GM12878 (cell line): ENCODE measurements around the gene SKP2. TPM values are rescaled to one million over a fixed set of nuclear protein-coding genes. Genes with fewer than 3 reads are reported as not detected.

Source experiments
- ATAC-seq: fragments of 200-7000 bp; cut with Tn5 transposase; 3 replicates; pipeline ENCODE4 v1.9.1; 2020; ENCODE audit warnings: mild to moderate bottlenecking, moderate library complexity
- BruUV-seq: library from RNA; stranded (reverse); fragments of 400-500 nt; replicated peaks from 2 replicates; lab custom pipeline; 2021; lab: Mats Ljungman, UMichigan
- CTCF ChIA-PET: fragments of 300-600 bp; sonication (Branson Sonifier 250); formaldehyde crosslinking; extraction: SDS; loops from one replicate; lab custom pipeline; 2021; ENCODE audit warnings: inconsistent platforms; lab: Yijun Ruan, JAX
- POLR2A ChIA-PET: fragments of 350-600 bp; formaldehyde crosslinking; extraction: SDS; loops from one replicate; lab custom pipeline; 2021; ENCODE audit warnings: inconsistent platforms; lab: Charles Lee
- RAD21 ChIA-PET: fragments of 300-600 bp; sonication (Branson Sonifier 250); formaldehyde crosslinking; loops from one replicate; lab custom pipeline; 2023; ENCODE audit warnings: antibody characterized with exemption; ENCODE audit not compliant: unreplicated experiment; lab: Charles Lee
- SMC1A ChIA-PET: fragments of 300-600 bp; sonication (Branson Sonifier 250); formaldehyde crosslinking; loops from one replicate; lab custom pipeline; 2023; ENCODE audit not compliant: unreplicated experiment, uncharacterized antibody; lab: Charles Lee
- DNase-seq: peaks from one replicate; pipeline ENCODE4 v3.0.0-alpha.2; 2011; ENCODE audit warnings: low read depth, low spot score
- FAIRE-seq: peaks from 3 replicates; lab custom pipeline; 2011; peaks lifted over from hg19 to GRCh38; lab: Jason Lieb, UNC
- H2AFZ ChIP-seq: 2 replicates; pipeline ENCODE4 v1.6.0; 2011; ENCODE audit warnings: low read depth, low read length, control low read depth; ENCODE audit not compliant: control insufficient read depth
- H3K27ac ChIP-seq: 2 replicates; pipeline ENCODE4 v1.5.1; 2011; ENCODE audit warnings: control low read depth; ENCODE audit not compliant: control insufficient read depth, insufficient read depth
- H3K27me3 ChIP-seq, 2 experiments: replicated peaks in 1 of 2; 2 replicates each; pipeline versions ENCODE4 v1.6.0 to v1.6.1; 2011; ENCODE audit warnings: low read length in 1 of 2; ENCODE audit not compliant: control insufficient read depth in 2 of 2, insufficient read depth in 2 of 2
- H3K36me3 ChIP-seq, 2 experiments: 2 replicates each; pipeline ENCODE4 v1.5.1; 2011; ENCODE audit warnings: low read length in 1 of 2; ENCODE audit not compliant: control insufficient read depth in 2 of 2, insufficient read depth in 2 of 2
- H3K4me1 ChIP-seq: 2 replicates; pipeline ENCODE4 v1.6.1; 2011; ENCODE audit warnings: mild to moderate bottlenecking, low read length, moderate library complexity, mixed read lengths; ENCODE audit not compliant: control insufficient read depth, insufficient read depth
- H3K4me2 ChIP-seq: 2 replicates; pipeline ENCODE4 v1.6.0; 2011; ENCODE audit warnings: control low read depth; ENCODE audit not compliant: control insufficient read depth, insufficient read depth
- H3K4me3 ChIP-seq: fragments of 200-600 bp; sonication (generic); 2 replicates; pipeline ENCODE4 v1.5.1; 2016
- H3K79me2 ChIP-seq: 2 replicates; pipeline ENCODE4 v1.6.0; 2011; ENCODE audit warnings: low read length; ENCODE audit not compliant: control insufficient read depth, insufficient read depth
- H3K9ac ChIP-seq: 2 replicates; pipeline ENCODE4 v1.8.0; 2011; ENCODE audit warnings: low read length, control low read depth, mixed read lengths; ENCODE audit not compliant: control insufficient read depth, insufficient read depth
- H3K9me3 ChIP-seq: replicated peaks from 3 replicates; pipeline ENCODE4 v1.5.1; 2011; ENCODE audit warnings: mild to moderate bottlenecking, low read length; ENCODE audit not compliant: control insufficient read depth, insufficient read depth
- H4K20me1 ChIP-seq: 2 replicates; pipeline ENCODE4 v1.6.0; 2011; ENCODE audit not compliant: control insufficient read depth, insufficient read depth
- BHLHE40 ChIP-seq, 2 experiments: fragments of 450-650 bp in 1 of 2; IDR thresholded peaks; 2 replicates each; pipeline ENCODE4 v1.6.1; 2011 to 2017; ENCODE audit warnings: low read depth in 2 of 2, borderline replicate concordance in 1 of 2, improper control_type of control experiment in 1 of 2, low read length in 1 of 2, mild to moderate bottlenecking in 1 of 2
- CHD1 ChIP-seq: IDR thresholded peaks from 2 replicates; pipeline ENCODE4 v1.6.1; 2012; ENCODE audit warnings: low read depth, low read length, improper control_type of control experiment
- GATAD2B ChIP-seq: fragments of 450-650 bp; conservative IDR thresholded peaks from 2 replicates; pipeline ENCODE4 v1.6.1; 2017; ENCODE audit warnings: low read depth, mild to moderate bottlenecking, moderate library complexity
- NR2C2 ChIP-seq: IDR thresholded peaks from 2 replicates; pipeline ENCODE4 v1.6.1; 2011; ENCODE audit warnings: borderline replicate concordance, low read depth; ENCODE audit not compliant: control insufficient read depth, insufficient read length
- PAX8 ChIP-seq: fragments of 450-650 bp; IDR thresholded peaks from 2 replicates; pipeline ENCODE4 v1.6.1; 2017; ENCODE audit warnings: mild to moderate bottlenecking, moderate library complexity
- POLR2AphosphoS5 ChIP-seq: IDR thresholded peaks from 2 replicates; pipeline ENCODE4 v1.6.1; 2011; ENCODE audit warnings: mild to moderate bottlenecking, low read length, inconsistent platforms
- RELB ChIP-seq: fragments of 450-650 bp; IDR thresholded peaks from 2 replicates; pipeline ENCODE4 v1.6.1; 2017; ENCODE audit warnings: low read depth, mild to moderate bottlenecking, moderate library complexity
- SMARCA5 ChIP-seq: fragments of 450-650 bp; IDR thresholded peaks from 2 replicates; pipeline ENCODE4 v1.6.1; 2017; ENCODE audit warnings: mild to moderate bottlenecking
- SUZ12 ChIP-seq: fragments of 200-600 bp; sonication (generic); IDR thresholded peaks from one replicate; pipeline ENCODE4 v1.6.1; 2018; ENCODE audit warnings: antibody characterized with exemption, mild to moderate bottlenecking; ENCODE audit not compliant: unreplicated experiment
- TCF12 ChIP-seq: IDR thresholded peaks from 2 replicates; pipeline ENCODE4 v1.6.1; 2011; ENCODE audit warnings: low read depth, mild to moderate bottlenecking, low read length
- YBX1 ChIP-seq: fragments of 450-650 bp; IDR thresholded peaks from 2 replicates; pipeline ENCODE4 v1.6.1; 2016; ENCODE audit warnings: antibody characterized with exemption
- WGBS: methylation state at CpG from one replicate; pipeline ENCODE4 v1.1.6; 2016; ENCODE audit warnings: low lambda C conversion rate; ENCODE audit not compliant: insufficient replicate concordance, insufficient coverage; ENCODE audit errors: missing lambda C conversion rate; 5-methylcytosine and 5-hydroxymethylcytosine counted together
- in situ Hi-C: fragments of 300-500 bp; cut with MboI; formaldehyde crosslinking; loops from 9 replicates; pipeline ENCODE4 v1.14.3; 2018; ENCODE audit warnings: mixed read lengths
- intact Hi-C: fragments of 100-400 bp; cut with micrococcal nuclease; formaldehyde crosslinking; loops from one replicate; pipeline ENCODE4 v1.14.2; 2022; ENCODE audit not compliant: unreplicated experiment
- polyA plus RNA-seq, 11 experiments: library from polyadenylated mRNA; depleted of rRNA in 4 of 11; unstranded in 6 of 11; stranded (reverse) in 5 of 11; fragments of >200 nt; fragmentation: Nextera tagmentation in 4 of 11; fragmentation: Illumina TruSeq in 1 of 11; extraction: Ambion mirVana in 4 of 11; extraction: Trizol in 1 of 11; gene quantifications; 1 replicate in 1 of 11; 2 replicates in 10 of 11; pipeline versions ENCODE4 v1.2.1 to v1.2.3, GENCODE V29; 2011 to 2016; ENCODE audit warnings: inconsistent platforms in 2 of 11, missing spikeins in 2 of 11, low read depth in 1 of 11
- total RNA-seq, 4 experiments: library from RNA; depleted of rRNA in 3 of 4; stranded (reverse); fragments of >200 nt in 3 of 4; fragmentation: Illumina TruSeq in 1 of 4; extraction: Trizol in 1 of 4; gene quantifications; 2 replicates each; pipeline versions ENCODE4 v1.2.1 to v1.2.3, GENCODE V29; 2013 to 2021

SKP2 gene
- total and polyA plus RNA-seq, 10 of the 15 experiments (the other 5 are each of a cell fraction or from before 2014, with no cell fraction given), result 13.9 to 50.8 (median 36.9) TPM

- H3K4me2 ChIP-seq, result no peak overlapping the region; the same call in 1 of the 2 replicates
- H3K9ac ChIP-seq, result no peak overlapping the region
- ChIA-PET CTCF (interaction anchor here (0.6 to 1.3 kb wide), 3 partner anchors 10 to 77 kb away, joined by 3 to 5 read pairs (median 3); no protein-coding TSS in a partner anchor), RAD21 (interaction anchor here (1.6 kb wide), 1 partner anchor 21 kb away, joined by 3 read pairs; no protein-coding TSS in a partner anchor), SMC1A (interaction anchor here (1.3 to 5.5 kb wide), 2 partner anchors 10 to 21 kb away, joined by 6 to 23 read pairs; no protein-coding TSS in a partner anchor), POLR2A (interaction anchor here (1.0 kb wide), 1 partner anchor 21 kb away, joined by 3 read pairs; no protein-coding TSS in a partner anchor)
- DNase-seq (no peak), FAIRE-seq (no peak), ATAC-seq (no peak)
- TF ChIP-seq GATAD2B, result no peak
- TF ChIP-seq RELB, result no peak
- TF ChIP-seq SUZ12, result no peak
- no peak for TF ChIP-seq TCF12
- no peak for TF ChIP-seq BHLHE40 (IDR thresholded peaks at IDR 0.05; ENCODE audit: borderline replicate concordance in 1 of 2, low read depth in 2 of 2, low read length in 1 of 2)
- no peak for TF ChIP-seq NR2C2
- TF ChIP-seq CHD1, result no peak
- no peak for TF ChIP-seq SMARCA5
- no peak for TF ChIP-seq POLR2AphosphoS5
- no peak for TF ChIP-seq YBX1
- TF ChIP-seq PAX8, result no peak
- H3K9me3 ChIP-seq, result no peaks in the 10 kb centered on the region
- intact Hi-C loops (loop anchor here (10.0 kb wide), 2 partner anchors 718 to 1232 kb away; partner anchors contain the start of genes DNAJC21 and NIPBL), in situ Hi-C loops (no loop called here)
- H2AFZ ChIP-seq, result no peak overlapping the region
- BruUV-seq, result no TSS peak
- WGBS, result 91% methylated on average over 1 of the region's 1 CpG
- H3K4me1 ChIP-seq, result 0 out of 2 replicates have a peak, but pooled peaks cover 4% of the 10 kb centered on the region
- H3K27me3 ChIP-seq, result no peaks in the 10 kb centered on the region
- no peak overlapping the region for H3K4me3 ChIP-seq
- no peak overlapping the region for H3K27ac ChIP-seq
- H3K36me3 ChIP-seq, result peaks cover 0 to 6% of the 10 kb centered on the region in 2 experiments
- H3K79me2 ChIP-seq, result peaks cover 27% of the 10 kb centered on the region
- H4K20me1 ChIP-seq, result no peaks in the 10 kb centered on the region
Measured at GRCh38 chr5:36156619-36157018, 4.7 kb downstream of the SKP2 start.
